HG03039 (cell line): ENCODE results near the gene TSC22D2.

ENCODE experiments used
- ATAC-seq: cut with Tn5 transposase; IDR thresholded peaks from one replicate; pipeline ENCODE4 v1.9.1; 2021; ENCODE audit warnings: mild to moderate bottlenecking, moderate library complexity; ENCODE audit not compliant: unreplicated experiment

Gene TSC22D2

GRCh38 chr3:150408221-150409124 lies at the start of gene TSC22D2:
TSS of gene TSC22D2 (plus strand) at chr3:150408298. CDS start at chr3:150409351, 1,053 bp downstream.
- peak; percentile 58 for ATAC-seq

DNA sequence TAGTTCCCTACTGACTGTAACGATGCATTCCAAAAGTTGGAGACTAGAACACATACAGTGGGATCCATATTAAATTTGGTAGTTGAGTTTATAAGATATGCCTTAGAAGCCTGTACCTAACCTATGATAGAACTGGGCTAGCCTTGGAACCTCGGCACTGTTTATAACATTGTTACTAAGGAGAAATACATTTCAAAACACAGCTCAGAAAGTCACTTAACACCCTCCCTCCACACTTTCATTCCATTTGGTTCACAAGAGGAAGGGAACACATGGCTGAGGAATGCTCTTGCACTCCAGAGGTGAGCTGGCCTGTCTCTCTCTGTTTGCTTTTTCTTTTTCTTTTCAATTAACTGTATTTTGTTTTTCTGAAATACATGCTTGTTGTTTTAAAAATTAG lies 48.7 kb upstream of the TSC22D2 start:
- no peak for ATAC-seq

DNA sequence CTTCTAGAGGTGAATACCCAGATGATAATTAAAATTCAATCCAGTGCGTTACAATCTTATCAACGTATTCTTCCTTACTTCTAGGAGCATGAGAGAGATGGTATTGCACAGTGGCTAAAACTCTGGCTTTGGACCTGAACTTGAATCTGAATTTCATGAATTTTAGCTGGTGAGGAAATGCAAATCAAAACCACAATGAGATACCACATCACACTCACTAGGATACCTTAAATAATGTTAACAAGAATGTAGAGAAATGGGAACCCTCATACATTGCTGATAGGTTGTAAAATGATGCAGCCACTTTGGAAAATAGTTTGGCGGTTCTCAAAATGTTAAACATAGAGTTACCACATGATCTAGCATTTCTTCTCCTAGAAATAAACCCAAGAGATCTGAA lies 47.1 kb upstream of the TSC22D2 start:
- no peak for ATAC-seq

DNA sequence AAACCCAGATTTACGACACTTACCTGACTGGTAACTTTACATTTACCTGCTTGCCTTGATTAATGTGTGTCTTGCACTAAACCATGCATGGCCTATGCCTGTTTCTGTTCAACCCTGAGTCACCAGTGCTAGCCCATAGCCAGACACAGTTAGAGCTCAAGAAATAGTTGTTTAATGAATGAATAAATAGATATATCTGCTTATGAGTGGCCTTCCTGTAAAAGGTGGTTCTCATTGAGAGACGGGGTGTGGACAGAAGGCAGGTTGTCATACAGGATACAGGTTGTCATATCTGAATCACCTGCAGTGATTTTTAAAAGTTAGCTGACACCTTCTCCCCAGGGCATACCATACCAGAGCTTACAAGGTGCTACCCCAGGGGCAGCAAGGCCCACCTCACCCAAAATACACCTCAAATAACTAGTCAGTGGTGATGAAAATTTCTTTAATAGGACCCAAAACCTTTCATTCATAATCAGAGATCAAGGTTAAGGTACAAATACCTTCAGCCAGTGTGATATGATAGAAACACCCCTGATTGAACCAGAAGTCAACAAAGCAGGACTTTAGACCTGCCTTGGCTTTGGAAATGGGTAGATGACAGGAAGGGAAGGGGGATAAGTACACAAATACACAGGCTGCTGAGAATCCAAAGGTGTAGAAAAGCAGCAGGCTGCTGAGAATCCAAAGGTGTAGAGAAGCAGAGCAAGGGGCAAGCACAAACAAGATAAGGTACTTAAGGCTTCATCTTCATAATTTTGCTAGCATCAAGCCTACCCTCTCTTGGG lies 45.4 kb upstream of the TSC22D2 start:
- no peak for ATAC-seq

GRCh38 chr3:150363420-150363819 lies 44.7 kb upstream of the TSC22D2 start:
- no peak for ATAC-seq

DNA sequence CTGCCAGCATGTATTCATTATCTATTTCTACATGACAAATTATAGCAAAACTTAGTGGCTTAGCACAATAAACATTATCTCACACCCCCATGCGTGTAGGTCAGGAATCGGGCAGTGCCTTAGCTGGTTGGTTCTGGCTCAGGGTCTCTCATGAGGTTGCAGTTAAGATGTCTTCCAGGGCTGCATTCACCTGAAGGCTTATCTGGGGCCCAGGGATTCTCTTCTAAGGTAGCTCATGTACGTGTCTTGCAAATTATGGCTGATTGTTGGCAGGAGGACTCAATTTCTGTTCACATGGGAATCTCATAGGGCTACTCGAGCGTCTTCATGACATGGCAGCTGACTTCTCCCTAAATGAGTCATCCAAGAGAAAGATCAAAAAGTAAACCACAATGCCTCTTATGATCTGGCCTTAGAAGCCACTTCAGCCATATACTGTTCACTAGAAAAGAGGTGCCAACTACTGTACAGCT lies 42.9 kb upstream of the TSC22D2 start:
- no peak for ATAC-seq

DNA sequence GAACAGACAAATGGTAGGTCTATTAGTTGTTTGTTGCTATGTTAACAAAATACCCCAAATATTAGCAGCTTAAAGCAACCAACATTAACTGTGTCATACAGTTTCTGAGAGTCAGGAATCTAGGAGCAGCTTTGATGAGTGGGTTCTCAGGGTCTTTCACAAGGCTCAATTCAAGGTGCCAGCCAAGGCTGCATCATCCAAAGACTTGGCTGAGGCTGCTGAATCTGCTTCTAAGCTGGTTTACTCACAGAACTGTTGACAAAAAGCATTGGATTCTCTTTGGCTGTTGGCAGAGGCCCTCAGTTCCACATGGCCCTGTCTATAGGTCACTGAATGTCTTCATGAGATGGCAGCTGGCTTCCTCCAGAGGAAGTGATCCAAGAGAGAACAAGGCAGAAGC lies 40.3 kb upstream of the TSC22D2 start:
- no peak for ATAC-seq

- ATAC-seq = no peak
Observed at GRCh38 chr3:150370122-150370602, 37.9 kb upstream of the TSC22D2 start.

DNA sequence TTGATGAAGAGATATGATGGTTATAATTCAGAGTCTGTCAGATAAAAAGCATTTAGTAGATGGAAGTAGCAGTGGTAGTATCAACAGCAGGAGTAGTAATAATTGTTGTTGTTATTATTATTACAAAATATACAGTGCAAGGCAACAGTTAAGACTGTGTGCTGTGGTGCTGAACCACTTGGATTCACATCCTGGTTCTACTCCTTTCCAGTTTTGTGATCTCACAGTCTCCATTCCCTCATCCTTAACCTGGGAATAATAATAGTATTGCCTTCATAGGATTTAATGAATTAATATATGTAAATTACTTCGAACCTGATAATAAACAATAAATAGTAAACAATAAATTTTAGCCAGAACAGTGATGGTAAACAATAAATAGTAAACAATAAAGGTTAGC lies 37.1 kb upstream of the TSC22D2 start:
- no peak for ATAC-seq

GRCh38 chr3:150371741-150372254 lies 36.3 kb upstream of the TSC22D2 start:
- ATAC-seq = no peak

DNA sequence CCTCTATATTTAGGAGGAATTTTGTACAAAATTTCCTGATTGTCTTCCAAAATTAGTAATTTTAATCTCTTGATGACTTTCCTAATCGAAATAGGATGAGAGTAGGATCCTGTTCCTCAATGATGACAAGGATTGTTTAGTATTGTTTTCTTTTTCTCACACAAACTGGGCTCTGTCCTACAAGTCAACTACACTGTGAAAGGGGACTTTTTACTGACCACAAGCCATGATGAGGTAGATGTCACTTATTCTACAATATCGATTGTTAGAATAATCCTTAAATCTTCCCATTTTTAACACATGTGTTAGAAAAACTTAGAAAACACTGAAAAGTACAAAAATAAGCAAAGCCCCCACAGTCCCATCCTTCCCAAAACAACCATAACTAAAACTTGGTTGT lies 35.8 kb upstream of the TSC22D2 start:
- no peak for ATAC-seq

GRCh38 chr3:150372722-150373121 lies 35.4 kb upstream of the TSC22D2 start:
- no peak for ATAC-seq

GRCh38 chr3:150373234-150373875 lies 34.7 kb upstream of the TSC22D2 start:
- no peak for ATAC-seq

- ATAC-seq = no peak
Observed at GRCh38 chr3:150374975-150375374, 33.1 kb upstream of the TSC22D2 start.

DNA sequence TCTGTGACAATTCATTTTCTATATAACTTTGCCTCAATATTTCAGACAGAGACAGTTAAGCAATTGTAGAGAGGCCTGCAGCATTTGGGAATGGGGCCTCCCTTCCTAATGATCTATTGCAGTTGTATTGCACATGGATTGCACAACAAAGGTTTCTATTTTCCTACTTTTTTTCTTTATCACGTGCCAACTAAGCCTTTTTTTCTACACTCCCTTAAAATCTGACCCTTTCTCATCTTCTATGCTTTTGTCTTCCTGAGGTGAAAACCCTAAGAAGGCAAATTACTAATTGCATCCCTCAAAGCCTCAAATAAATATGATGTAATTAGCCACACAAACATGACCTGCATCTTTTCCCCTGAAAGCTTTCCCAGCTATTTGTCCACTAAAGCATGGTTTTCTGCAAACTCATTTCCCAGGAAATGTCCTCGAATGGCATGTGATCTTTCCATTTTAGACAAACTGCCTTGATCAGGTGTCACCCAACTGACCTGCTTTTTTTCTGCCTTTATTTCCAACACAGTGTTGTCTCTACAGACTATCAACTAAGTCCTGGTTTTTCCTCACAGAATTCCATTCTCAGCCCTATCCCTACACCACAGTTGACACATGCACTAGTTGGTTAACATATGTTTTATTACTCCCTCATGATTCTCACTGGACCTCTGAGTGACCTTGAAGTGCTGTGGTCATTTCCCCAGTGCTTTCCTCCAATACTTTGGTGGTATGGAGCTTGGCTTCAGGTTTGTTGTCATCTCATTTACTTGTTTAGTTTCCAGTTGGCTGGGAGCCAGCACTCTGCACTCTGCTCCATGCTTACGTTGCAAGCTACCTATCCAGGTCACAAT lies 31.9 kb upstream of the TSC22D2 start:
- no peak for ATAC-seq

- no peak for ATAC-seq
Observed at GRCh38 chr3:150377601-150378300, 30.3 kb upstream of the TSC22D2 start.

DNA sequence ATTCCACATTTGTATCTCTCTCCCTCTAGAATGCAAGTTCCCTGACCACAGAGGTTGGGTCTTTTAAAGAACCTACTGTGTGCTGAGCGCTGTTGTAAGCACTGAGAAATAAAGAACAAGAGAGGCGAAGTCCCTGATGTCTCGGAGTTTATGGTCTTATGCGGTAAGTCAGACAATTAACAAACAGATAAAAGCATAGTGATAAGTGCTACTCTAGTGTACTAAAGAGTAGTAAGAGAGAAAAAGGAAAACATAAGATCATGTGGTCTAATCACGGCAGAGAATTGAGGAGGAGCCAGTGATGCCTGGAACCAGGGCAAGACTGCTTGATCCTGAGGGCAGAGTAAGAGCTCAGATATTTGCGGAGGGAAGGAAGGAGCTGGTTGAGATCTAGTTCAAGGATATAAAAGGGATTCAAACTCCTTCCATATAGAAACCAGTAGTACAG lies 29.8 kb upstream of the TSC22D2 start:
- no peak for ATAC-seq

DNA sequence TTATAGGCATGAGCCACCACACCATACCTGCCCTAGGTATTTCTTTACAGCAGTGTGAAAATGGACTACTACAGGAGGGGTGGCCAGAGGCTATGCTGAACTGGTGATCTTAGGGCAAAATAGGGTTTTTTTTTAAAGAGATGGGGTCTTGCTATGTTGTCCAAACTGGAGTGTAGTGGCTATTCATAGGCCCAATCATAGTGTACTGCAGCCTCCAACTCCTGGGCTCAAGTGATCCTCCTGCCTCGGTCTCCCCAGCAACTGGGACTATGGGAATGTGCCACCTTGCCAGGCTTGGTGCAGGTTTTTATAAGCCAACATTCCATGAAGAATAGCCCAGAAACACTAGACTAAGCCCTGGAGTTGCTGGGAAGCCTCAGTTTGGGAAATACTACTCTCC lies 28.6 kb upstream of the TSC22D2 start:
- ATAC-seq = no peak
